ENCODE measurements around the gene ADO. TPM values are rescaled to one million over a fixed set of nuclear protein-coding genes. Genes with fewer than 3 reads are reported as not detected.
A peak's percentile ranks its signal among the peaks of the same experiment; 100 is the strongest.
"Not testable (repeated sequence)": the region's sequence is repeated elsewhere in the genome, so short reads cannot be mapped to it uniquely, and the experiment has no call there.

ADO gene
- 10 to 100 TPM; 31.7 to 34.2 (median 34.1) TPM for polyA plus RNA-seq (ENCODE audit: insufficient read length in 3 of 3)
- long read RNA-seq, donor 1, transcript ADO-201 (1 exons, 3,627 nt) = major isoform, 31 of 31 reads
- long read RNA-seq, donor 1, partial matches to known transcripts = 0 of 31 reads
- long read RNA-seq, donor 1, other reads (novel, unspliced or antisense) = 0 of 31 reads
- long read RNA-seq, donor 2, transcript ADO-201 (1 exons, 3,627 nt) = major isoform, 33 of 33 reads
- long read RNA-seq, donor 2, partial matches to known transcripts = 0 of 33 reads
- long read RNA-seq, donor 2, other reads (novel, unspliced or antisense) = 0 of 33 reads
- long read RNA-seq, donor 3, transcript ADO-201 (1 exons, 3,627 nt) = major isoform, 43 of 43 reads
- long read RNA-seq, donor 3, partial matches to known transcripts = 0 of 43 reads
- long read RNA-seq, donor 3, other reads (novel, unspliced or antisense) = 0 of 43 reads
- long read RNA-seq, donor 4, transcript ADO-201 (1 exons, 3,627 nt) = major isoform, 35 of 35 reads
- long read RNA-seq, donor 4, partial matches to known transcripts = 0 of 35 reads
- long read RNA-seq, donor 4, other reads (novel, unspliced or antisense) = 0 of 35 reads
- long read RNA-seq, donor 5, transcript ADO-201 (1 exons, 3,627 nt) = major isoform, 31 of 31 reads
- long read RNA-seq, donor 5, partial matches to known transcripts = 0 of 31 reads
- long read RNA-seq, donor 5, other reads (novel, unspliced or antisense) = 0 of 31 reads
- long read RNA-seq, donor 6, transcript ADO-201 (1 exons, 3,627 nt) = major isoform, 37 of 37 reads
- long read RNA-seq, donor 6, partial matches to known transcripts = 0 of 37 reads
- long read RNA-seq, donor 6, other reads (novel, unspliced or antisense) = 0 of 37 reads
- long read RNA-seq, donor 7, transcript ADO-201 (1 exons, 3,627 nt) = major isoform, 57 of 57 reads
- long read RNA-seq, donor 7, partial matches to known transcripts = 0 of 57 reads
- long read RNA-seq, donor 7, other reads (novel, unspliced or antisense) = 0 of 57 reads
- long read RNA-seq, donor 8, transcript ADO-201 (1 exons, 3,627 nt) = major isoform, 17 of 17 reads
- long read RNA-seq, donor 8, partial matches to known transcripts = 0 of 17 reads
- long read RNA-seq, donor 8, other reads (novel, unspliced or antisense) = 0 of 17 reads
- long read RNA-seq, donor 9, transcript ADO-201 (1 exons, 3,627 nt) = major isoform, 36 of 36 reads
- long read RNA-seq, donor 9, partial matches to known transcripts = 0 of 36 reads
- long read RNA-seq, donor 9, other reads (novel, unspliced or antisense) = 0 of 36 reads
- long read RNA-seq, donor 10, transcript ADO-201 (1 exons, 3,627 nt) = major isoform, 37 of 37 reads
- long read RNA-seq, donor 10, partial matches to known transcripts = 0 of 37 reads
- long read RNA-seq, donor 10, other reads (novel, unspliced or antisense) = 0 of 37 reads
- long read RNA-seq, donor 11, transcript ADO-201 (1 exons, 3,627 nt) = major isoform, 35 of 35 reads
- long read RNA-seq, donor 11, partial matches to known transcripts = 0 of 35 reads
- long read RNA-seq, donor 11, other reads (novel, unspliced or antisense) = 0 of 35 reads
- long read RNA-seq, donor 12, transcript ADO-201 (1 exons, 3,627 nt) = major isoform, 42 of 42 reads
- long read RNA-seq, donor 12, partial matches to known transcripts = 0 of 42 reads
- long read RNA-seq, donor 12, other reads (novel, unspliced or antisense) = 0 of 42 reads
- long read RNA-seq, donor 13, transcript ADO-201 (1 exons, 3,627 nt) = major isoform, 28 of 28 reads
- long read RNA-seq, donor 13, partial matches to known transcripts = 0 of 28 reads
- long read RNA-seq, donor 13, other reads (novel, unspliced or antisense) = 0 of 28 reads
- long read RNA-seq, donor 14 = 0 reads
- long read RNA-seq, donor 15, transcript ADO-201 (1 exons, 3,627 nt) = major isoform, 33 of 33 reads
- long read RNA-seq, donor 15, partial matches to known transcripts = 0 of 33 reads
- long read RNA-seq, donor 15, other reads (novel, unspliced or antisense) = 0 of 33 reads
- long read RNA-seq, donor 16, transcript ADO-201 (1 exons, 3,627 nt) = major isoform, 48 of 48 reads
- long read RNA-seq, donor 16, partial matches to known transcripts = 0 of 48 reads
- long read RNA-seq, donor 16, other reads (novel, unspliced or antisense) = 0 of 48 reads

- peak; percentile 93 for DNase-seq
Observed at GRCh38 chr10:62804356-62805230, at the start of gene ADO. TSS of gene ADO (plus strand) at chr10:62804720. CDS start at chr10:62805060, 340 bp downstream.

- DNase-seq = no peak
Observed at GRCh38 chr10:62754963-62755362, 49.6 kb upstream of the ADO start.

- no peak for DNase-seq
Observed at GRCh38 chr10:62755662-62756653, 48.6 kb upstream of the ADO start.

- no peak for DNase-seq
Observed at GRCh38 chr10:62759599-62760175, 44.8 kb upstream of the ADO start.

- no peak for DNase-seq
Observed at GRCh38 chr10:62760401-62760800, 44.1 kb upstream of the ADO start.

- DNase-seq = no peak
Observed at GRCh38 chr10:62761115-62761514, 43.4 kb upstream of the ADO start.

GRCh38 chr10:62763155-62763554, 41.4 kb upstream of the ADO start:
- DNase-seq = no peak

GRCh38 chr10:62764011-62764410, 40.5 kb upstream of the ADO start:
- no peak for DNase-seq

GRCh38 chr10:62765726-62766125, 38.8 kb upstream of the ADO start:
- DNase-seq = no peak

GRCh38 chr10:62766386-62766785, 38.1 kb upstream of the ADO start:
- DNase-seq = no peak

GRCh38 chr10:62769574-62770242, 34.8 kb upstream of the ADO start:
- DNase-seq = no peak

- peak; percentile 39 for DNase-seq
Observed at GRCh38 chr10:62772186-62772974, 32.1 kb upstream of the ADO start.

GRCh38 chr10:62778125-62778524, 26.4 kb upstream of the ADO start:
- DNase-seq = no peak

- no peak for DNase-seq
Observed at GRCh38 chr10:62779487-62780248, 24.9 kb upstream of the ADO start.

GRCh38 chr10:62784537-62784936, 20.0 kb upstream of the ADO start:
- DNase-seq = not testable (repeated sequence)
